AG08396 (cell line): Measurements from ENCODE around the gene C1orf185.
"Not testable (repeated sequence)": the region's sequence is repeated elsewhere in the genome, so short reads cannot be mapped to it uniquely, and the experiment has no call there.

ENCODE experiments used
- DNase-seq: peaks from one replicate; pipeline ENCODE4 v3.0.0; 2012; ENCODE audit warnings: low spot score, mixed read lengths

The C1orf185 gene

DNA sequence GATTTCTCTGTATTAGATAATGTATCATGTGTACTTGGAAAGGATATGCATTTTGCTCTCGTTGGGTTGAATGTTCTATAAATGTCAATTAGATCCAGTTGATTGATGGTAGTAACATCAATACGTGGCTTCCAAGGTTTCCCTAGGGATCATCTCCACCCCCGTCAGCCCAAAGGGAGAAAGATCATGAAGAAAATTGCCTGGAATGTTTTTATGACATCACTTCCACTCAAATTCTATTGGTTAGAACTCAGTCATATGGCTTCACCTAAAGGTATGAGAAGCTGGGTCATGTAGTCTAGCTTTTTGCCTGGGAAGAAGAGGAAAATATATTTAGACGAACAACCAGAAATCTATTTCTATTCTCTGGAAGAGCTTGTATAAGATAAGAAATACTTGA lies at the start of gene C1orf185:
C1orf185 (plus strand) TSS at position 253 of the 400 bp plus-strand sequence; CDS start at position 259, 6 bp downstream.
- no peak for DNase-seq

DNA sequence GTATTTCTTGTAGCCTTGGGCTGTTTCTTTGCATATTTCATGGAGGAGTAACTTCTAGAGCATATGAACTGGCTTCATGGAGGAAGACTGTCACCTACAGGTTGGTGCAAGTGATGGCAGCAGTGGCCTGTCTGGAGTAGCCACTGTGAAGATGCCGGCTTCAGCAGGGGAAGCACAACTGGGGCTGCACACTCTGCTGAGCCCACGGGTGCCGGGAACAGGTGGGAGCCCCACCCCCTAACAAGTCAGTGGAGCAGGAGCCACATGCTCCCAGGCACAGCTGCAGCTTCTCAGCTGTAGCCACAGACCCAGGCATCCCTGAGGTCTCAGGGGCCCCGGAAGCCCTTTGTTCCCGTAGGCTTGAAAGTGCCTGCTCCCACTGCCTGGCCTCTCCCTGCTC lies 43.2 kb upstream of the C1orf185 start:
- DNase-seq, result peak; percentile 19

DNA sequence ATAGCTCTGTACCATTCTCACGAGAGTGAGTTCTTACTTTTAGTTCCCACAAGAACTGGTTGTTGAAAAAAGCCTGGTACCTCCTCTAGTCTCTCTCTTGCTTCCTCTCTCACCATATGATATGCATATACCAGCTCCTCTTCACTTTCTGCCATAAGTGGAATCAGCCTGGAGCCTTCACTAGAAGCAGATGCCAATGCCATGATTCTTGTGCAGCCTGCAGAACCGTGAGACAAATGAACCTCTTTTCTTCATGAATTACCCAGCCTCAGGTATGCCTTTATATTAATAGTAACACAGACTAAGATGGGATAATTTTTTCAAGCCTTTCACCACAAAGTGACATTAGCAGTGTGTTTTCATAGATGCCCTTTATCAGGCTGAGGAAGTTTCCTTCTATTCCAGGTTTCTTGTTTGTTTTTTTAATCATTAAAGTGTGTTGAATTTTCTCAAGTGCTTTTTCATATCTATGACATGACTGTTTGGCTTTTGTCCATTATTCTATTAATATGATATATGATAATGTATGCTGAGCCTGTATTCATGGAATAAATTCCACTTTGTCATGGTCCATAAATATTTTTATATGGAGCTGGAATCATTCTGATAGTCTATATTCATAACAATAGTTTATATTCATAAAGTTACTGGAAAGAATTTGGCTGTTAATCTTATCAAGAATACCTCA lies 40.7 kb upstream of the C1orf185 start:
- no peak for DNase-seq

- DNase-seq, result peak; percentile 60
These were observed 38.9 kb upstream of the C1orf185 start for GRCh38 chr1:51063121-51063520.

DNA sequence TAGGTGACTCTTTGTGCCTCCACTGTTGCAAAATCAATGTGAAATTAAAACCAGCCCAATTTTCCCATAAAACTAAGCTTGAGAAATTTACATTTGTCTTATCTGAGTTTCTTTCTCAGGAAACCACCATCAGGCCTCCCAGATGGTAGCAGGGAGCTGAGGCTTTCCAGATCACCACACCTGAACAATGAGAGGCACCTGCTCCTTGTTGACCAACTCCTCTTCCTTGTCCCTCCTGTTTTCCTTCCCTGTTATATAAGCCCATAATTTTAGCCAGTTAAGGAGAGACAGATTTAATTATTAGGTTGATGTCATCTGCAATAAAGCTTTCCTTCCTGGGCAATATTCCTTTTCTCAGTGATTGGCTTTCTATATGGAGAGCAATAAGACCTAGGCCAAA lies 32.0 kb upstream of the C1orf185 start:
- no peak for DNase-seq

- DNase-seq, result peak; percentile 54
These were observed 31.4 kb upstream of the C1orf185 start for GRCh38 chr1:51070640-51071039.

- no peak for DNase-seq
These were observed 30.6 kb upstream of the C1orf185 start for GRCh38 chr1:51071291-51072042.

- DNase-seq, result no peak
These were observed 30.0 kb upstream of the C1orf185 start for GRCh38 chr1:51072043-51072439.

DNA sequence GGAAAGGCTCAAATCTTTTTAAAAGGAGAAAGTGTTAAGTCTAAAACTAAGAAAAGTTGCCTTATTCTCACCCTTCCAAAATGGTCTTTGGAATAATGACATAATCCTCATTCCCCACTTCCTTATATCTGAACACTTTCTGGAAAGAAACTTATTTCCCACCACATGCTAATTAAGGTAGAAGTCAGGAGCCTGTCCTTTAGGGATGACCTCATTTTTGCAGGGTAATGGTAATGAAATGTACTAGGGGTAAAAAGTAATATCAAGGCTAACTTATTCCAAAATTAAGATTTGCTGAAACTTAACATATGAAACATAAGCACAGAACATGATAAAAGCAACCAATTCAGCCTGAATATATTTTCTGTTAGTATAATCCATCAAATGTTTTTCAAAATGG lies 29.4 kb upstream of the C1orf185 start:
- DNase-seq, result no peak

DNA sequence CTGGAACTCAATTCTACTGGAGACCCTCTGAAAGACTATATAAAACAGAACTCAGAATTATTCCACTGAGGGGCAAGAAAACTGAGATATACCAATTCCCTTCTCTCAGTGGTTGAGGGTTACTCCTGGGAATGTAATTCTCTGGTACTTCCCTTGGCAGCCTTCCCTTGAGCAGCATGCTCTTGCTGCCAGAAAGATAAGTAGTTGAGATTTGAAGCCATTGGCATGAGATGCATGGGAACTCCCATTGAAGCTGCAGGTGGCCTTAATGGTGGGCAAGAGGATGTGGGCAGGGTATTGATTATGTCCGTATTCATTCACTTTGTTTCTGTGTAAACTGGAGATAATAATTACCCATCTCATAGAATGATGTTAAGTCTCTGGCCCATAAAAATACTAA lies 28.6 kb upstream of the C1orf185 start:
- no peak for DNase-seq

DNA sequence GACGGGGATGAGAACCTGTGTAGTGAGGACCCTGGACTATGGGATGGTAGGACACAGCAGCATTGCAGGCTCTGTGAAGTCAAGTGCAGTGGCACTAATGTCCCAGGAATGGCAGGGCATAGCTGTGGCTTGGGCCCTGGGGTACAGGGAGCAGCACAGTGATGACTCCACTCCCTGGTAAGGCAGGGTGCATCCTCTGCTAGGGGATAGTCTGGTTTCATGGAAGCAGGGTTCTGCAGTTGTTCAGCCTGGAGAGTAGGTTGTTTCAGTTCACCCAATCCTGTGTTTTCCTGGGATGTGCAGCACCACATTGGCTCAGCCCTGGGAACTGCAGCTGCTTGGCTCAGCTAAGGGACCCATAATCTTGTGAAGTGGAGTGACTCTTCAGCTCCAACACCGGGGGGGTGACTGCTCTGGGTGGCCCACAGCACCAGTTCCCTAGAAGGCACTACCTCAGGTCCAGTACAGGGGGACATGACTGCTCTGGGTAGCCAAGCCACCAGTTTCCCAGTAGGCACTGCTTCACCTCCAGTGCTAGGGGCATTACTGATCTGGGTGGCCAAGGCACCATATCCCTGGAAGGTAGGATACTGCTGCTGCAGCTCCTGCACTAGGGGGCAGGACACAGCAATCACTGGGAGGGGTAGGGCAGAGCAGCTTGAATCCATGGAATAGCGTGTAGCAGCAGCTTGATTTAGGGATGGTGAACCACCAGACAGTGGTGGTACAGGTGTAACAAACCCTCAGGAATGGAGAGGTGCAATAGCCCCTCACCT lies 15.3 kb upstream of the C1orf185 start:
- no peak for DNase-seq

DNA sequence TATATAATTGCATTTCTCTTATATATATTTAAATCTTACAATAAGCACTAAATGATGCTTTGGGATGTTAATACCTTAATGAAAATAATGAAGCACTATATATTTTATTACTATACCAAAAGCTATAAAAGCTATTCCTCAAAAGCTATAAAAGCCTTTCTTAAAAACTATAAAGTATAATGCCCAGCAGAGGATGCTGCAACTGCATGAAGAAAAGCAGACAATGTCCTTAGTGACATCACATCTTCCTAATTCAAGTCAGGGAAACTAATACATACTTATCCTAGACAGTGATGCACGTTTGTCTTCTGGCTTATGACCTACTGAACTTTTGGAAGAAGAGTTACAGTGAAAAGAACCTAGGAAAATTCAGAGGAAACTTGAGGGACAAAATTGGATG lies 13.6 kb upstream of the C1orf185 start:
- DNase-seq, result no peak

DNA sequence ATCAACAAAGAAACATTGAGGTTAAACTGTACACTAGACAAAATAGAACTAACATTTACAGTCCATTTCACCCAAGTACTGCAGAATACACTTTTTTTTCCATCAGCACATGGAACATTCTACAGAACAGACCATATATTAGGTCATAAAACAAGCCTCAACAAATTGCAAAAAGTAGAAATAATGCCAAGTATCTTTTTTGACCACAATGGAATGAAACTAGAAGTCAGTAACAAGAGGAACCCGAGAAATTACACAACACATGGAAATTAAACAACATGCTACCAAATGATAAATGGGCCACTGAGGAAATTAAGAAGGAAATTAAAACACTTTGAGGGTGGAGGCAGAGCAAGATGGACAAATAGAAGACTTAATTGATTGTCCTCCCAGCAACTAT lies 8.4 kb upstream of the C1orf185 start:
- no peak for DNase-seq

- DNase-seq, result no peak
These were observed 4.9 kb upstream of the C1orf185 start for GRCh38 chr1:51097171-51097570.

DNA sequence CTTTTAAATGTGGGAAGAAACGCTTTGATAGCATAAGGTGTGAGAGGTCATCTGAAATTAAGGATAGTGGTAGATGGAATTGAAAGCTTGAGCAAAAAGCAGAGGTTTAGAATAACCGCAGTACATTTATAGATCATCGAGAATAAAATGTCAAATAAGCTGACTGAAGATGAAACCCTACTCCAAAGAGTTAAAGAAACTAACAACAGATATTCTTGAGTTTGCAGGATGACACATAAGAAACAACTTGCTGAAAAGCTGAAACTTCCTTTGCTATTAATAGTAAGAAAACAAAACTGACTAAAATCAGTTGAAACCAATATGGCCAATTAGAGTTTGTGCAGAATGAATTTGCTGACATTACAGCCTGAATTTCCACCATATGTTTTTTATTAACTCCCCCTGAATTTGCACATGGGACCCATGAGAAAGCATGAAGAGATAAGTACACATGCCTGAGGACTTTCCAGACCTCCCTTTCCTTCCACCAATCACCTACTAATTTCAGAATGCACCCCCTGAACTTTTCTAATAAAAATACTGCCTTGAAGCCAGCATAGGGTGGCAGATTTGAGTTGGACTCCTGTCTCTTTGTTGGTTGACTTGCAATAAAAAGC lies 1.7 kb upstream of the C1orf185 start:
- no peak for DNase-seq

DNA sequence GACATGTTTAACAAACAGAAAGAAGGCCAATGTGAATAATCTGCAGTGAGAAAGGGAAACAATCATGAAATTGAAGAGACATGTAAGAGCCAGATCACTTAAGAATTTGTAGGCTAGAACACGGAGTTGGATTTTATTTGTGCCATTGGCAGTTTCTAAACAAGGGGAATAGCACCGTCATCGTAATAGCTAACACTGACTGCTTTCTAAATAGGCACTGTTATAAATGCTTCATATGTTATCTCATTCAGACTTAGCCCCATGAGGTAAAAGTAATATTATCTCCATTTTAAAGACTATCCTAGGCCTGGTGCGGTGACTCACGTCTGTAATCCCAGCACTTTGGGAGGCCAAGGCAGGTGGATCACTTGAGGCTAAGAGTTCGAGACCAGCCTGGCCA lies 12.1 kb downstream of the C1orf185 start:
- DNase-seq, result no peak

DNA sequence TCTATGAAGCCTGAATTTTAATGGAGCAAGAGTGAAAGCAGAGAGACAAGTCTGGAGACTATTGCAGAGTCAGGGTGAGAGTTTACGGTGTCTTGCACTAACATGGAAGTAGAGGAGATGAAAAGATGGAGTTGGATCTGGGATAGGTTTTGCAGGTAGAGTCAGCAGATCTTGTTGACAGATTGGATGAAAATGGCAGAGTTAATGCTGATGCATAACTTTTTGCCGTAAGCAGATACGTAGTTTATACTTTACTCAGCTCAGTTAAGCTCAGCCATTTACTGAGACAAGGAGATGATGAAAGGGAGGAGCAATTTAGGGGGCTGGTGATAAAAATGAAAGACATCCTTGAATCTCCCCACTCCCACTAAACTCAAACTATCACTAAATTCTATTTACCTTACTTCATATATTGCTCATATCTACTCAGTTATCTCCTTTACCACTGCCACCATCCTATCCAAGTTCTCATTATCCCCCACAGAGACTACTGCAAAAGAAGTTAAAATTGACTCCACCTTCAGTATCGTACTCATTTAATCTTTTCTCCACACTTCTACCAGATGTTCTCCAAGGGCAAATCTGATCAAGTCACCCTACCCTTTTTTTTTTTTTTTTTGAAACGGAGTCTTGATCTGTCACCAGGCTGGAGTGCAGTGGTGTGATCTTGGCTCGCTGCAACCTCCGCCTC lies 13.8 kb downstream of the C1orf185 start:
- DNase-seq, result no peak

- no peak for DNase-seq
These were observed 17.3 kb downstream of the C1orf185 start for GRCh38 chr1:51119331-51119730.

- no peak for DNase-seq
These were observed 18.6 kb downstream of the C1orf185 start for GRCh38 chr1:51120629-51121028.

GRCh38 chr1:51127152-51127551 lies 25.1 kb downstream of the C1orf185 start:
- DNase-seq, result not testable (repeated sequence)

- DNase-seq, result no peak
These were observed 29.2 kb downstream of the C1orf185 start for GRCh38 chr1:51131185-51131584.

- DNase-seq, result no peak
These were observed 31.0 kb downstream of the C1orf185 start for GRCh38 chr1:51133045-51133444.
